Measurements from ENCODE around the gene ANO10.

ANO10 gene

DNA sequence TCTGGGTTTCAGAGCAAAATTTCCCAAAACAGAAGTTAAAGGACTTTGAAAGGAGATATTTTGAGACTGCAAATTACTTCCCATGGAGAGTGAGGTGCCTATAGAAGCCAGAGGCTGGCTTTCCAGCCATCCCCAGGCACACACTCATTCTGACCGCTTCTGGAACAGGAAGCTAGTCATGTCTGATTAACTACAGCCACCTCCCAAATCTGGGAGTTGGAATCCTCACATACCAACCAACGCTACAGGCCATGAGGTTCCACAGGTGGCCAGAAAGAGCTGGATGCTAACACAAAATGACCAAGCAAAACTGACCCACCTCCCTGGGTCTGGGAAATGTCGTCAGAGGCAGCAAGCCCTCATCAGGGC is 248.3 kb downstream of the ANO10 start:
- Histone ChIP-seq H3K27ac (ENCODE audit: low read depth, low read length) (no peak overlapping the region), H3K4me3 (ENCODE audit: low read depth, low read length) (no peak overlapping the region), H3K27me3 (ENCODE audit: insufficient read depth, low read length) (no peaks in the 10 kb centered on the region), H3K79me2 (ENCODE audit: control insufficient read depth, insufficient read depth, low read length, unreplicated experiment) (no peaks in the 10 kb centered on the region), H3K4me1 (ENCODE audit: control insufficient read depth, insufficient read depth, low read length, unreplicated experiment) (peaks cover 11% of the 10 kb centered on the region), H2AFZ (ENCODE audit: low read length, unreplicated experiment) (no peak overlapping the region), H3K36me3 (ENCODE audit: insufficient read depth, low read length) (no peaks in the 10 kb centered on the region)

DNA sequence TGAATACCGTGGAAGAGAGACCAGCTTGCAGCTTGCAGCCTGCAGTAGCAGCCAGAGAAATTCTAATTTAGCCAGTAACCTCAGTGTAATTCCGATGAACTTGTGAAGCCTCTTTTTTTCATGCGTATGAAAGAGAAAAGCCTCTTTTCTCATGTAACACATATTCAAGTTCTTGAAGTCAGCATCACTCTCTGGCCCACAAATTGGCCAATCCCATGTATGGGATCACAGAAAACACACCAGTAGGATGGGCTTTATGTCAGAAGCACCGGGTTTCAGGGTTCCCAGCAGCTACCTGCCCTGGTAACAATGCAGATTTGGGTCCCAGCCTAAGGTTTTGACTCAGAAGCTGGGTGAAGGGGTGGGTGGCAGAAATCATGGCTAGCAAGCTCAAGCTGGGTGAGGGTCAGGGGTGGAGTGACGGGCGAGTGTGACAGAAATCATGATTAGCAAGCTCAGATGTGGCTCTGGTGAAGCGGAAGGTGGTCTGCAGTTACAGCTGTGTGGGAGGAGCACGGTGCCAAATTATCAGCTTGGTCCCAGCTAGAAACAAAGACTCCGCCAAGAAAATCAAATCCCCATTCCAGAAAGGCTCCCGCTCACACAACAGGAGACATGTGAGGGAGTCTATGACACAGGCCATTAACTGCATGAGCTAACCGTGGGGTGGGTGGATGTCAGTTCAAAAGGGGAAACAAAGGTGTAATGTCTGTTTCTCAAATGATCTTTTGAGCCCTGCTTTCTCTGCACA is 248.8 kb downstream of the ANO10 start:
- H3K36me3 ChIP-seq (ENCODE audit: insufficient read depth, low read length): no peaks in the 10 kb centered on the region
- peaks cover 7% of the 10 kb centered on the region for H3K4me1 ChIP-seq (ENCODE audit: control insufficient read depth, insufficient read depth, low read length, unreplicated experiment)
- no peak overlapping the region for H3K27ac ChIP-seq (ENCODE audit: low read depth, low read length)
- no peak overlapping the region for H3K4me3 ChIP-seq (ENCODE audit: low read depth, low read length)
- no peaks in the 10 kb centered on the region for H3K79me2 ChIP-seq (ENCODE audit: control insufficient read depth, insufficient read depth, low read length, unreplicated experiment)
- no peaks in the 10 kb centered on the region for H3K27me3 ChIP-seq (ENCODE audit: insufficient read depth, low read length)
- H2AFZ ChIP-seq (ENCODE audit: low read length, unreplicated experiment): no peak overlapping the region

DNA sequence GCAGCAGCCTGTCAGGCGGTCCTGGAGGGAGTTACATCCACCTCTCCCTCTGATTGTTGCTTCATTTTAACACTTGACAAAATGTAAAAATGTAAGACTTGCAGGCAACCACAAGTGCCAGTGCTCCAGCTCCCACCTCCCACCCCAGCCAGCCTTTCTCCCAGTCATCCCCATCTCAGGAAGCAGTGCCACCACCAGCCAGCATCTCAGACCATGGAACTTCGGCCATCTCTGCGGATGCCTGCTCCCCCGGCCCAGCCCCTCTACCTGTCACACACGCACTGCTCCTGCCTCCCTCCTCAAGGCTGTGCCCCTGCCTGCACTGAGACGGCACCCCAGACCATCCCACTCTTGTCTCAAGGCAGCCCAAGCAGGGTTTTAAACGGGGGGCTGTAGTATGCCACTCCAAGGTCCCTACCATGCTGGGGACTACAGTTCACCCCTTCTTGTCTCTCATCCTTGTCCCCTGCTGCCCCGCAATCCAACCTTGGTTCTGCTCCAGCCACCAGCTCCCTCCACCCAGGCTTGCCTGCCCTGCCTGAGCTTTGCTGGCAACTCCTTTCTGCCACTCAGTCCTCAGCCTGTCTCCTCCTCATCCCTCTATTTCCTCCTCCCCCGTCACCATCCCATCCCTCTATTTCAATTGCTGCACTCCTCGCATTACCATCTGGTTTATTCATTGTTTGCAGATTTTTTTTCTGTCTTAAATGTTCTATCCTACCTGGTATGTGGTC is 249.6 kb downstream of the ANO10 start:
- H3K27me3 ChIP-seq (ENCODE audit: insufficient read depth, low read length): no peaks in the 10 kb centered on the region
- H3K79me2 ChIP-seq (ENCODE audit: control insufficient read depth, insufficient read depth, low read length, unreplicated experiment): no peaks in the 10 kb centered on the region
- no peak overlapping the region for H3K27ac ChIP-seq (ENCODE audit: low read depth, low read length)
- H3K4me1 ChIP-seq (ENCODE audit: control insufficient read depth, insufficient read depth, low read length, unreplicated experiment): peaks cover 7% of the 10 kb centered on the region
- no peaks in the 10 kb centered on the region for H3K36me3 ChIP-seq (ENCODE audit: insufficient read depth, low read length)
- H2AFZ ChIP-seq (ENCODE audit: low read length, unreplicated experiment): no peak overlapping the region
- no peak overlapping the region for H3K4me3 ChIP-seq (ENCODE audit: low read depth, low read length)

DNA sequence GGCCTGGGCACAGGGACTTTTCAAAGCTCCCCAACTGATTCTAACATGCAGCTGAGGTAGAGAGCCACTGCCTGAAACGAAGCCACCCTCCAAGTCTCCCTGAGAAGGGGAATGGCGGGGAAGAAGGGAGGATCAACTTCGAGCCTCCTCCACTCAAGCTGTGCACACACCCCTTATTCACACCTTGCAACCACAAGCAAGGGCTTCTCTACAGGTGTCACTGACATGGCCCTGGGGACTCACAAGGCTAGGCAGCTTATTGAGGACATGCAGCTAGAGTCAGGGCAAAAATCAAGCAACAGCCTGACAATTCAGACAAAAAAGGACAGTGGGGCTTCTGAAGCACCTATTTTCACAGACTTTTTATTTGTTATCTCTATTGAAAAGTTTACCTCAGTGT is 250.3 kb downstream of the ANO10 start:
- no peak overlapping the region for H3K4me3 ChIP-seq (ENCODE audit: low read depth, low read length)
- no peak overlapping the region for H3K27ac ChIP-seq (ENCODE audit: low read depth, low read length)
- H2AFZ ChIP-seq (ENCODE audit: low read length, unreplicated experiment): no peak overlapping the region
- peaks cover 7% of the 10 kb centered on the region for H3K4me1 ChIP-seq (ENCODE audit: control insufficient read depth, insufficient read depth, low read length, unreplicated experiment)
- H3K36me3 ChIP-seq (ENCODE audit: insufficient read depth, low read length): no peaks in the 10 kb centered on the region
- H3K79me2 ChIP-seq (ENCODE audit: control insufficient read depth, insufficient read depth, low read length, unreplicated experiment): no peaks in the 10 kb centered on the region
- H3K27me3 ChIP-seq (ENCODE audit: insufficient read depth, low read length): no peaks in the 10 kb centered on the region

DNA sequence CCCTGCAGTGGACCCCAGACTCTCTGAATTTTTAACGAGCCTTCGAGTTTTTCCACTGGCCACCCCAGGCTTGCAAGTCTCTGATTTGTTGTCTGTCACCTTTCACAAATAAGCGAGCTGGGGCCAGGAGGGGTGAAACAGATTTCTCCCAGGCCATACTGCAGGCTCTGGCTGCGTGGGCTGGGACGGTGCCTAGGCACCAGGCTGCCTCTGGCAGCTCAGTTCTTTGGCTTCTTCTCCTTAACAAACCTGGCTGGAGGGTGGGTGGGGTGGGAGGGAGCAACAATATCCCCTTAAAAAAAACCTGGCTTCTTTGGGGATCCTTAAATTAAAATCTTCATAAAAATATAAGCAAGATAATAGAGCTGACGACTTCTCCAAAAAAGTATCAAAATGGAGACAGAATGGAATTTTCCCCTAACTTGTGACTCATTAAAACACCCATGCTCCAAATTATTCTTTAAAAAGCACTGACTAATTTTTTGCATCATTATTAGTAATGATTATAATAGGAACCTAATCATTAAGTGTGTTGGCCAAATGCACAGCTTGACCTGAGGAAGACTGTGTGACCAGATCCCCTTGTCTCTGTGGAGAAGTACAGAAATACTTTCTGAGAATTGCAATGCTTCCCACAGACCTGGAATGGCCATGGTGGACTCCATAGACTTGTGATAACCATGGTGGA is 251.4 kb downstream of the ANO10 start:
- Histone ChIP-seq H3K36me3 (ENCODE audit: insufficient read depth, low read length) (no peaks in the 10 kb centered on the region), H3K27ac (ENCODE audit: low read depth, low read length) (no peak overlapping the region), H3K4me1 (ENCODE audit: control insufficient read depth, insufficient read depth, low read length, unreplicated experiment) (peaks cover 7% of the 10 kb centered on the region), H3K79me2 (ENCODE audit: control insufficient read depth, insufficient read depth, low read length, unreplicated experiment) (no peaks in the 10 kb centered on the region), H3K4me3 (ENCODE audit: low read depth, low read length) (no peak overlapping the region), H3K27me3 (ENCODE audit: insufficient read depth, low read length) (no peaks in the 10 kb centered on the region), H2AFZ (ENCODE audit: low read length, unreplicated experiment) (no peak overlapping the region)

DNA sequence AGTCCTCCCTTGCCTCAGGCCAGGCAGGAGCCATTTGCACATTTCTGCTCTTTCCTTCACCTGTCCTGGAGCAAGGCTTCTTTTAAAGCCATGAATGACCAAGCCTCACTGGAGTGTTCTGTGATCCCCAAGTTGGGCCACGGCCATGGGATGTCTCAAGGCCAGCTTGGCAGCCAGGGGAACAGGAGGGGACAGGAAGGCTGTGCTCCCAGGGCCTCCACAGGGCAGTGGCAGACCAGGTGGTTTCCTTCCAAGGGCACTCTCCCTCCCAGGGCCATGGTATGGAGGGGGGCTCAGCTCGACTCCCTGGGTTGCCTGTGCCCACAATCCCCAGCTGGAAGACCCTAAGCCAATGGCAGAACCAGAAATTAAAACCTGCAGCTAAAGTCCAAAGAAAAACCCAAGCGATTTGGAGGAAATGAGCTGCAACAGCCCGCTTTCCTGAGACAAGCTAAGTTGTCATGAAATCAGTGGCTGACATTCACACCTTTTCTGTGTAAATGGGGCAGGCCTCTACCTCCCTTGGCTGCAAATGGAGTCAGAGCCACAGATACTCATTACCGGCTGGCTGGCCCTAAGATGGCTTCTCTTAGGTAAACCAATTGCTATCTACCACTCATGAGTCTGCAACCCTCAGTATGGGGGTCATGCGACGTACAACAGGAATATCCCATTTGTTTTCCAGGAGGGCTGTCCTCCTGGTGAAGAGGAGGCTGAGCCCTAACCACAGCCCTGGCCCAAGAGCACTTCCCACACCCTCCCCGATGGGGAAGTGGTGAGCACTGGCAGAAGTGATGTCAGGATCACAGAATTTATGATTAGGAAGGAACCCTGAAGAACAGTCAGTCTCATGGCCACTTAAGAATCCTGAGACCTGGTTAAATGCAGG is 252.2 kb downstream of the ANO10 start:
- Histone ChIP-seq H3K79me2 (ENCODE audit: control insufficient read depth, insufficient read depth, low read length, unreplicated experiment) (no peaks in the 10 kb centered on the region), H3K27me3 (ENCODE audit: insufficient read depth, low read length) (no peaks in the 10 kb centered on the region), H2AFZ (ENCODE audit: low read length, unreplicated experiment) (no peak overlapping the region), H3K27ac (ENCODE audit: low read depth, low read length) (no peak overlapping the region), H3K4me1 (ENCODE audit: control insufficient read depth, insufficient read depth, low read length, unreplicated experiment) (peaks cover 7% of the 10 kb centered on the region), H3K36me3 (ENCODE audit: insufficient read depth, low read length) (no peaks in the 10 kb centered on the region), H3K4me3 (ENCODE audit: low read depth, low read length) (no peak overlapping the region)

DNA sequence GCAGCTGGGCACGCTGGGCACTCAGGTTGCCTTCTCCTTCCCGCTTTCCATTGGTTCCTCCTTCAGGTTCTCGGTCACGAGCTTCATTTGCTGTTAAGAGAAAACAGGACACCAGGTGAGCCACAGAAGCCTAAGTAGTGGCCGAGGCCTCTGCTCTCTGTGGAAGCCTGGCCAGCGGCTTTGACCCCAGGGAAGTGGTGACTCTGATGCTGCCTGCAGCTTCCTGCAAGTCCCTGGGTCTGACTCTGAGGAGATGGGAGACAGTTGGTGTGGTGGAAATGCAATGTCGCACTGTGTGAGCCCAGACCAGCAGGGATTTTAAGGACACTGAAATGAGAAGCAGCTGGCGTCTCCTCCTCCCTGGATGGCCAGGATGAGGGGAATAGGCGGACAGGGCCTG is 254.9 kb downstream of the ANO10 start:
- Histone ChIP-seq H3K27ac (ENCODE audit: low read depth, low read length) (no peak overlapping the region), H3K36me3 (ENCODE audit: insufficient read depth, low read length) (no peaks in the 10 kb centered on the region), H3K79me2 (ENCODE audit: control insufficient read depth, insufficient read depth, low read length, unreplicated experiment) (no peaks in the 10 kb centered on the region), H3K4me1 (ENCODE audit: control insufficient read depth, insufficient read depth, low read length, unreplicated experiment) (no peaks in the 10 kb centered on the region), H3K4me3 (ENCODE audit: low read depth, low read length) (no peak overlapping the region), H3K27me3 (ENCODE audit: insufficient read depth, low read length) (no peaks in the 10 kb centered on the region), H2AFZ (ENCODE audit: low read length, unreplicated experiment) (no peak overlapping the region)

DNA sequence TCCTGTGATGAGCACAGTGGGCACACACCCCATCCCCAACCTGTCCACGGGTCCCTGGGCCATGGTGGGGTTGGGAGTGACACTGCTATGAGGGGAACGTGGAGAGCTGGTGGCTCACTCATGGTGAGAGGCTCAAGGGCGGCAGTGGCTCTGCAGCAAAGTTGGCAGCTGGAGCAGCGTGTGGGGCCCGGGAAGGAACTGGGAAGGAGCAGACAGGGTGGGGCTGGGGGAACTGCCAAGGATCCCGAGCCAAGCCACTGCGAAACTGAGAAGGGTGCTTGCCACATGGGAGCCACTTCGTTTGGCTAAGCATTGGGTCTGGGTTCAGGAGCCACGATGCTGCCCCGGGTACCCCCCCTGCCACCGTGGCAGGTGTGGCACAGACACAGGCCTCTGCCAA is 255.3 kb downstream of the ANO10 start:
- H3K27ac ChIP-seq (ENCODE audit: low read depth, low read length): no peak overlapping the region
- H3K79me2 ChIP-seq (ENCODE audit: control insufficient read depth, insufficient read depth, low read length, unreplicated experiment): no peaks in the 10 kb centered on the region
- no peaks in the 10 kb centered on the region for H3K27me3 ChIP-seq (ENCODE audit: insufficient read depth, low read length)
- no peak overlapping the region for H3K4me3 ChIP-seq (ENCODE audit: low read depth, low read length)
- H3K4me1 ChIP-seq (ENCODE audit: control insufficient read depth, insufficient read depth, low read length, unreplicated experiment): no peaks in the 10 kb centered on the region
- no peaks in the 10 kb centered on the region for H3K36me3 ChIP-seq (ENCODE audit: insufficient read depth, low read length)
- no peak overlapping the region for H2AFZ ChIP-seq (ENCODE audit: low read length, unreplicated experiment)

DNA sequence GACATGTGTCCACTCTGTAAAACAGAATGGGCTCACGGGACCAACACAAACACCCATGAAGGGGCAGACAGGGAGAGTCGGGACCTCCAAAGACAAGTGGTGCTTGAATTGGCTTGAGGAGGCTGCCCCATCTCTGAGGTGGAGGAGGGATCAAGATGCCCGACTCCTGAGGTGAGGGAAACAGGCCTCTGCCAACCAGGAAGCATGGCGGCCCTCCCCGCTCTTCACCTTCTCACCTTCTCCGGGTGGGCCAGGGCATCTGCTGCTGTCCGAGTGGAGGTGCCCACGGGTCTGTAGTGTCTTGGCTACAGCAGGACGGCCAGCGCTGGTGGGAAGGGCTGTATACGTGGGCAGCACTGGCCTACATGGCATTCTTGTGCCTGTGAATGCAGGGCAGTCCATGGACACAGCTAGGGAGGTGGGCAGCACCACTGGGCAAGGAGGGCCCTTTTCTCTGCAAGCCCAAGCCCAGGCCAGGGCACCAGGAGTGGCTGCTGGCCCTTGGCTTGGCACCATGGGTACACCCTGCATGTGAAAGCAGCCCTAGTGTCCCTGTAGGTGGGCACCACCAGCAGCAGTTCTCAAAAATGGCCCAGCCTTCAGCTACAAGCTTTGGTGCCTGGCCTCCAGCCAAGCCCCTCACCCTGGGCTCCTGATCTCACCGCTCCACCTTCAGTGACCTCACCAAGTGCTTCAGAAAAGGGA is 256.1 kb downstream of the ANO10 start:
- H3K4me3 ChIP-seq (ENCODE audit: low read depth, low read length): no peak overlapping the region
- no peaks in the 10 kb centered on the region for H3K36me3 ChIP-seq (ENCODE audit: insufficient read depth, low read length)
- H3K27ac ChIP-seq (ENCODE audit: low read depth, low read length): no peak overlapping the region
- H3K4me1 ChIP-seq (ENCODE audit: control insufficient read depth, insufficient read depth, low read length, unreplicated experiment): no peaks in the 10 kb centered on the region
- H3K79me2 ChIP-seq (ENCODE audit: control insufficient read depth, insufficient read depth, low read length, unreplicated experiment): no peaks in the 10 kb centered on the region
- no peak overlapping the region for H2AFZ ChIP-seq (ENCODE audit: low read length, unreplicated experiment)
- H3K27me3 ChIP-seq (ENCODE audit: insufficient read depth, low read length): no peaks in the 10 kb centered on the region

DNA sequence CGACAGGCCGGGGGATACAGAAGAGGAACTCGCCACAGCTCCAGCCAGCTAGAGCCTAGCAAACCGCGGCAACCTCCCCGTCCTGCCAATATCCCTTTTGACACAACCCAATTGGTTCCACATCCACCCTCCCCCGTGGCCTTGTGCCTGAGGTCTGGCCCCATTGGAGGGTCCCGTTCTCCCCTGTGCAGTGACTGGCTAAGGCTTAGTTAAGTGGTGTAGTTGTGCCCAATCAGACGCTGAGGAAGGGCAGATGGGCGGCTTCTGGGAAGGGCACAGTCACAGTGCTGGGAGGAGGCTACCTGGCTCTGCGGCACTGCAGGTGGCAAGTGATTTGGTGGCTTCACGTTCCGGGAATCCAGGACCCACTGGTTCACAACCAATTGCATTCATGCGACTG is 256.9 kb downstream of the ANO10 start:
- Histone ChIP-seq H3K79me2 (ENCODE audit: control insufficient read depth, insufficient read depth, low read length, unreplicated experiment) (no peaks in the 10 kb centered on the region), H2AFZ (ENCODE audit: low read length, unreplicated experiment) (no peak overlapping the region), H3K4me3 (ENCODE audit: low read depth, low read length) (no peak overlapping the region), H3K27ac (ENCODE audit: low read depth, low read length) (no peak overlapping the region), H3K4me1 (ENCODE audit: control insufficient read depth, insufficient read depth, low read length, unreplicated experiment) (no peaks in the 10 kb centered on the region), H3K27me3 (ENCODE audit: insufficient read depth, low read length) (no peaks in the 10 kb centered on the region), H3K36me3 (ENCODE audit: insufficient read depth, low read length) (no peaks in the 10 kb centered on the region)

All from ACC112 (cell line).